ENCODE results near the gene TBCK.

Gene TBCK

GRCh38 chr4:106092361-106093040 lies 223.5 kb downstream of the TBCK start:
- Histone ChIP-seq H3K36me3 (replicated peaks; ENCODE audit: insufficient read depth, low read length) (no peaks in the 10 kb centered on the region), H3K9ac (ENCODE audit: low read length) (no peak overlapping the region), H3K9me3 (replicated peaks; ENCODE audit: insufficient read depth, low read length) (no peaks in the 10 kb centered on the region), H3F3A (ENCODE audit: insufficient read depth, low read length) (no peaks in the 10 kb centered on the region), H3K4me1 (ENCODE audit: low read length) (no peaks in the 10 kb centered on the region), H3K4me3 (ENCODE audit: low read length) (no peak overlapping the region), H3K79me2 (ENCODE audit: low read length) (no peaks in the 10 kb centered on the region), H4K20me1 (ENCODE audit: insufficient read depth, low read length) (no peaks in the 10 kb centered on the region), H3K9me2 (replicated peaks; ENCODE audit: insufficient read depth, low read length) (no peaks in the 10 kb centered on the region), H3K4me2 (ENCODE audit: low read depth, low read length) (no peak overlapping the region), H3K27me3 (replicated peaks; ENCODE audit: insufficient read depth, low read length) (no peaks in the 10 kb centered on the region), H2AFZ (ENCODE audit: low read length) (no peak overlapping the region), H3K27ac (ENCODE audit: low read length) (no peak overlapping the region)
- no peak for DNase-seq
- TF ChIP-seq EZH2 (optimal IDR thresholded peaks at IDR 0.05; ENCODE audit: low read depth, low read length): no peak
- no peak for TF ChIP-seq EZH2phosphoT487 (IDR thresholded peaks at IDR 0.05; ENCODE audit: low read length)
- TF ChIP-seq CTCF (IDR thresholded peaks at IDR 0.05; ENCODE audit: low read length): no peak

- no peak overlapping the region for H3K4me2 ChIP-seq (ENCODE audit: low read depth, low read length)
- H3K9ac ChIP-seq (ENCODE audit: low read length): no peak overlapping the region
- H2AFZ ChIP-seq (ENCODE audit: low read length): no peak overlapping the region
- DNase-seq: no peak
- H3K27ac ChIP-seq (ENCODE audit: low read length): no peak overlapping the region
- no peaks in the 10 kb centered on the region for H3K27me3 ChIP-seq (replicated peaks; ENCODE audit: insufficient read depth, low read length)
- H3K4me1 ChIP-seq (ENCODE audit: low read length): no peaks in the 10 kb centered on the region
- H3K79me2 ChIP-seq (ENCODE audit: low read length): no peaks in the 10 kb centered on the region
- no peak for TF ChIP-seq EZH2 (optimal IDR thresholded peaks at IDR 0.05; ENCODE audit: low read depth, low read length)
- no peak for TF ChIP-seq EZH2phosphoT487 (IDR thresholded peaks at IDR 0.05; ENCODE audit: low read length)
- no peak for TF ChIP-seq CTCF (IDR thresholded peaks at IDR 0.05; ENCODE audit: low read length)
- no peaks in the 10 kb centered on the region for H3F3A ChIP-seq (ENCODE audit: insufficient read depth, low read length)
- H3K36me3 ChIP-seq (replicated peaks; ENCODE audit: insufficient read depth, low read length): no peaks in the 10 kb centered on the region
- H4K20me1 ChIP-seq (ENCODE audit: insufficient read depth, low read length): no peaks in the 10 kb centered on the region
- H3K9me3 ChIP-seq (replicated peaks; ENCODE audit: insufficient read depth, low read length): no peaks in the 10 kb centered on the region
- no peak overlapping the region for H3K4me3 ChIP-seq (ENCODE audit: low read length)
- H3K9me2 ChIP-seq (replicated peaks; ENCODE audit: insufficient read depth, low read length): no peaks in the 10 kb centered on the region
Measured at GRCh38 chr4:106090826-106091225, 225.2 kb downstream of the TBCK start.

GRCh38 chr4:106083065-106083464 lies 232.9 kb downstream of the TBCK start:
- no peak for DNase-seq
- Histone ChIP-seq H3K27me3 (replicated peaks; ENCODE audit: insufficient read depth, low read length) (no peaks in the 10 kb centered on the region), H4K20me1 (ENCODE audit: insufficient read depth, low read length) (no peaks in the 10 kb centered on the region), H3K9me3 (replicated peaks; ENCODE audit: insufficient read depth, low read length) (no peaks in the 10 kb centered on the region), H3K4me1 (ENCODE audit: low read length) (no peaks in the 10 kb centered on the region), H3K79me2 (ENCODE audit: low read length) (no peaks in the 10 kb centered on the region), H3K36me3 (replicated peaks; ENCODE audit: insufficient read depth, low read length) (no peaks in the 10 kb centered on the region), H3K9ac (ENCODE audit: low read length) (no peak overlapping the region), H3K4me2 (ENCODE audit: low read depth, low read length) (no peak overlapping the region), H3K27ac (ENCODE audit: low read length) (no peak overlapping the region), H3K4me3 (ENCODE audit: low read length) (no peak overlapping the region), H2AFZ (ENCODE audit: low read length) (no peak overlapping the region), H3K9me2 (replicated peaks; ENCODE audit: insufficient read depth, low read length) (no peaks in the 10 kb centered on the region), H3F3A (ENCODE audit: insufficient read depth, low read length) (no peaks in the 10 kb centered on the region)
- TF ChIP-seq EZH2phosphoT487 (IDR thresholded peaks at IDR 0.05; ENCODE audit: low read length): no peak
- no peak for TF ChIP-seq CTCF (IDR thresholded peaks at IDR 0.05; ENCODE audit: low read length)
- TF ChIP-seq EZH2 (optimal IDR thresholded peaks at IDR 0.05; ENCODE audit: low read depth, low read length): no peak

Data from MM.1S (cell line).